Limb (tissue), 2 donors: ENCODE data around the gene ZNF532.

Source experiments
- DNase-seq, 2 donors: peaks; one replicate each; pipeline ENCODE4 v3.0.0-alpha.2; 2016; ENCODE audit errors: extremely low spot score in 2 of 2

Gene ZNF532

GRCh38 chr18:58870130-58870529 is 5.5 kb downstream of the ZNF532 start:
- no peak for DNase-seq

- no peak for DNase-seq
These were observed 5.9 kb downstream of the ZNF532 start for GRCh38 chr18:58870621-58871020.

- no peak for DNase-seq
These were observed 7.1 kb downstream of the ZNF532 start for GRCh38 chr18:58871514-58872420.

DNA sequence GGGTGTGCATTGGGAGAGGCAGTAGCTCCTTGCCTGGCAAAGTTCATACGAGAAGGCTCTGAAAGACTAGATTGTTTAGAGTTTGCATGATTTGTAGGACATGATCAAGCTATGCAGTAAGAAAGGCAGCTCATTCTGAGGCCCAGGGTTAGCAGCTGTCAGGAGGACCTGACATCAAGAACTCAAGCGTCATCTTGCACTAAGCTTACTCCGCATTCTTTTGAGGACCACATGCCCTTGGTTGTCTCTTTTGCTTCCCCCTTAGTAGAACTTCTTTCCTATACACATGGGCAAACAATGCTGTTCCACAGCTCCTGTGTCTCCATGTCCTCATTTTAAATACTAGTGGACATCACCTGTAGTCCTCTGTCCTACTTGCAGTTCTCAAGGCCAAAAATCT is 14.0 kb downstream of the ZNF532 start:
- DNase-seq: no peak

GRCh38 chr18:58881477-58881876 is 16.8 kb downstream of the ZNF532 start:
- DNase-seq: no peak

- DNase-seq: no peak
These were observed 17.4 kb downstream of the ZNF532 start for GRCh38 chr18:58882044-58882443.

DNA sequence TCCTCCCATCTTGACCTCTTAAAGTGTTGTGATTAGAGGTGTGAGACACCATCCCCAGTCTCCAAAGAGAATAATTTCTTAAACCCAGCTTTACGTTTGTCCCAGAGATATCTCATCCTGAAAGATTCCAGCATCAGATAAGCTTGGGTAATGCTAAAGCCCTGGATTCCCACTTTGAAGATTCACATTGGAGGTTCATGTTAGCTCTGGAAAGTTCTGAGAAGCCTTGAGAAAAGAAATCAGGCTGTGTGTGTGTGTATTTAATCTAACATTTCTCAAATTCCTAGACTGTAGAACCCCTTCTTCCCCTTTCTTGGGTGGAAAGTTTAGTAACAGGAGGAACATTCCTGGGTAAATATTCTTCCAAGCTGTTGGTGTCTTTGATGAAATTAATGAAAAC is 18.0 kb downstream of the ZNF532 start:
- DNase-seq: no peak

- no peak for DNase-seq
These were observed 20.0 kb downstream of the ZNF532 start for GRCh38 chr18:58884680-58885079.

- DNase-seq: no peak
These were observed 21.8 kb downstream of the ZNF532 start for GRCh38 chr18:58886431-58886830.

DNA sequence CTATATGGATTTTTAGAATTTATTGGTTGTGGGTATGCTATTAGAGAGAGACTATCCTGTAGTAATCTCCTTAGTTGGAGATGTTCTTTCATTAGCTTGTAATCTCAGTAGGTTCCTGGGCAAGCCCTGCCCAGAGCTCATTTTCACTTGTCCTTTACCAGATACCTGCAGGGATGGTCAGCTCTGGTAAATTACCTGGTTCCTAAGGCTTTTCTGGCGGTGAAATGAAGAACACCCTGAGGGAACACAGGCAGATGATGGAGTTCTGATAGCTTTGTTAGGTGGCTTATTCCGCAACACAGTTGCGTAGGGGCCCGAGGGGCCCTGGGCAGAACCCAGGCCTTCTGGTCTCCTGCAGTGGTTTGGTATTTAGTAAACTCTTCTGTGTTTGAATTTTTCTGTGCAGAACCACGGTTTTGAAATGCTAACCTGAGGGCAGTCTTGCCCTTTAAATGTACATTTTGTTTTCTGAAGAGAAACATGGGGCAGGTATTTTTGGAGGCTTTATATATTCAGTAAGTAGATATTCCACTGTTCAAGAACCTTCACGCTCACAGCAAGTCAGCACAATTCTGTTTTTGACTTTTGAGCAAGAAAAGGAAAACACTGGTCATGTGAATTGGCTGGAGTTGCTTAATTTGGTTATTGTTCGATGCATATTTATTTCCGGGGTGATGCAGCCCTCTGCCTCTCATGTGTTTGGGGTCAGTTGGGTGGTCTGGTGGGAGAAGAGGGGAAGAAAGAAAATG is 22.4 kb downstream of the ZNF532 start:
- DNase-seq: no peak

DNA sequence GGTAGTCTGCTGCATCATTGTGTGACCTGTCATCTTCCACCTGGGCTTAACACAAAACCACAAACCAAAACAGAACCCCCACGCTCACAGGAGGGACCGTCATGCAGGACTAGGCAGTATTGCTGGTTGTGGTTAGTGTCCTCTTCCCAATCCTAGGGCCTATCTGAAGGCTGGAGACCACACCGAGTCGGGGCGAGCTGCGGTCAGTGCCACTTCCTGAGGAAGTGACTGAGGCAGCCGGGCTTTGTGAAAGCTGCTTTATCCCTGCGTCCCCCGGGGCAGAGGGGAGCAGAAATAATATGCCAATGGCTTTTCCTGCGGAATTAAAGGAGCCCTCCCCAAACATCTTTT is 22.9 kb downstream of the ZNF532 start:
- DNase-seq: no peak

GRCh38 chr18:58891776-58892175 is 27.1 kb downstream of the ZNF532 start:
- DNase-seq: no peak

DNA sequence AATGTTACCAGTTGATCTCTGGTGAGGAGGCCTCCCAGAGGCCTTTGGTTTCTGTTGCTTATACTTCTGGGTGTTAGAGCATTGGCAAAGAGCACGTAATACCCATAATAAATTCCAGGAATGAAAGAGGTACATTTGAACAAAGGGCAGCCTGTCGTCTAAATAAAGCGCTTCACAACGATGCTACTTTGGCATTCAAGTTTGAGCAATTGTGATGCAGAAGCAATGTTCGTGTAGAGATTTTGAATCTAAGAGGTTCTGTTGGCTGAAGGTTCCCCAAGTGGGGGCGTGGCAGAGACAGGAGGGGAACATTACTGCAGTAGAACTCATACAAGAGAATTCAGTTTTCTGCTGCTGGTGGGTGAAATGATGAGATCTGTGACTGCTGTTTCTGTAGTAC is 27.8 kb downstream of the ZNF532 start:
- no peak for DNase-seq

DNA sequence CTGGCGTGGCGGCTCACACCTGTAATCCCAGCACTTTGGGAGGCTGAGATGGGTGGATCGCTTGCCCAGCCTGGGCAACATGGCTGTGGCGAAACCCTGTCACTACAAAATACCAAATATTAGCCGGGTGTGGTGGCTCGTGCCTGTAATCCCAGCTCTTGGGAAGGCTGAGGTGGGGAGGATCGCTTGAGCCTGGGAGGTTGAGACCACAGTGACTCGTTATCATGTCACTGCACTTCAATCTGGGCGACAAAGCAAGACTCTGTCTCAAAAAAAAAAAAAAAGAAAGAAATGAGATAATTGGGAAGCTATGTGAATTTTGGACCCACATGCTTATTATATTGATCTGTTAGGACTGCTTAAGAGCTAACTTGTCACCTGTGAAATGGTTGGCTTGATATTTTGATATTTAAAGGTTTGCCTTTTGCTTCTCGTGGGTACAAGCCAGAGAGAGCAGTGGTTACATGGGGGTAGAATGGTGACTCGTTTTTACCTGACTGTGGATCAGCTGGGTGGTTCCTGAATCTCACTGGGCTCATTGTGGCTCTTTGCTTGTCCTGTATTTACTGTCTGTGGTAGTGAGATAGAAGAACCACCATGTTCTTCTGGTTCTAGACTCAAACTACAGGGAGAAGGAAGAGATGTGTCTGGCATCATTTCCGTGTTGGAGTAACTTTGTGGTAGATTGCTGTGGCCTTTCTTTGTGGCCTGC is 28.9 kb downstream of the ZNF532 start:
- no peak for DNase-seq

GRCh38 chr18:58894930-58895329 is 30.3 kb downstream of the ZNF532 start:
- DNase-seq: no peak

- no peak for DNase-seq
These were observed 30.7 kb downstream of the ZNF532 start for GRCh38 chr18:58895385-58895784.

DNA sequence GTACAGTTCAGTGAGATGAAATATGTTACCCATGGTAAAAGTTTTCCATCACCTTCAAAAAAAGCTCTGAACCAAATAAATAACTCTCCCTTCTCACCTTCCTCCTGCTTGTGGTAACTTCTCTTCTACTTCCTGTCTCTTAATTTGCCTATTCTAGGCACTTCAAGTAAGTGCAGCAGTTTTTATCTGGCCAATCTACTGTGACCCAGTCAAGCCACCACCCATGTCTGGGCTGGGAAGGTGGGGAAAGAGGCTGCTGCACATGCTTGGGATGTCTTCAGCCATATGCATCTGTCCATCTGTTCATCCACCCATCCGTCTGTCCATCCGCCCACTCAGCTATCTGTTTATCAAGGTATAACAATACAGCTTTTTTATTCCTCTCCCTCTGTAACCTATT is 31.6 kb downstream of the ZNF532 start:
- no peak for DNase-seq

GRCh38 chr18:58896734-58897508 is 32.2 kb downstream of the ZNF532 start:
- DNase-seq: no peak

DNA sequence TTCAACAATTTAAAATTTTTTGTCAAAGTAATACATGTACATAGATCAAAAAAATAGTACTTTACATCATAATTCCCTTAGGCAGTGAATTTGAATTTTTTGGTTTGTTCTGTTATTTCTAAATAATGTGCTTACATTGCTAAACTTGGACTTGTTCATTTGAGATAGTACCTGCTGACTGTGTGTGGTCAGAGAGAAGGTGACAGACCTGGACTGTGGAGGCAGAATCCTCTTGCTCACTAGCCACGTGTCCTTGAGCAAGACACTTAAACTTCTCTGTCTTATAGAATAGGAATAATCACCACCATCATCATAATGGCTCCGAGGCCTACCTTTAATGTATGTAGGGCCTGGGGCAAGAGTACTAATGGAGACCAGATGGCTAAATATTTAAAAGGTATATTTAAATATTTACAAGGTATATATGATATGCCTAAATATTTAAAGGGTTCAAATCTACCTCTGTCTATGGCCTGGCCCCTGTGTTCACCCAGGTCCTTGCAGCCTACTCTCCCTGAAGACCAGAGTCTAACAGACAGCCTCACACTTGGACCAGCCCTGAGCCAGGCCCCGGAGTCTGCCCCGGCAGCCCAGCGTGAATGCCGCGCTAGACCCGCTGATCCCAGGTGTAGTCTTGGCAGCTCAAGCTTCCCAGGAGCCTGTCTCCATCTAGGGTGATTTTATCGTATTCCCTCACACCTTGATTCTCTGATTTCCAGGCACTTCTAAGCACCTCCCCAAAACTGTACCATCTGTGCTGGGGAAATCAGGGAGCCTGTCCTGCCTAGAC is 33.5 kb downstream of the ZNF532 start:
- no peak for DNase-seq

GRCh38 chr18:58900015-58900649 is 35.5 kb downstream of the ZNF532 start:
- no peak for DNase-seq
